Epithelial cell of proximal tubule (primary cell): ENCODE results near the gene EPAS1. TPM values are rescaled to one million over a fixed set of nuclear protein-coding genes. Genes with fewer than 3 reads are reported as not detected.

ENCODE experiments used
- DNase-seq: peaks from one replicate; pipeline ENCODE4 v3.0.0-alpha.2; 2011; ENCODE audit warnings: low read depth
- H3K4me3 ChIP-seq: 2 replicates; pipeline ENCODE4 v1.5.1; 2011; ENCODE audit warnings: low read depth, mild to moderate bottlenecking, low read length
- CTCF ChIP-seq: conservative IDR thresholded peaks from 2 replicates; pipeline ENCODE4 v1.5.1; 2012; ENCODE audit warnings: low read depth, mild to moderate bottlenecking, low read length
- total RNA-seq: library from RNA; depleted of rRNA; stranded (reverse); fragments of >200 nt; gene quantifications from 2 replicates; pipeline ENCODE4 v1.2.3, GENCODE V29; 2015

The EPAS1 gene
- total RNA-seq, 1 donor from 2014 or later, result 33.8 TPM

GRCh38 chr2:46257980-46258379, 39.2 kb upstream of the EPAS1 start:
- DNase-seq, result no peak
- no peak for TF ChIP-seq CTCF
- no peak overlapping the region for H3K4me3 ChIP-seq

GRCh38 chr2:46258937-46259776, 38.0 kb upstream of the EPAS1 start:
- DNase-seq, result no peak
- no peak overlapping the region for H3K4me3 ChIP-seq
- no peak for TF ChIP-seq CTCF

GRCh38 chr2:46259777-46260168, 37.4 kb upstream of the EPAS1 start:
- no peak for TF ChIP-seq CTCF
- no peak overlapping the region for H3K4me3 ChIP-seq
- DNase-seq, result no peak

- H3K4me3 ChIP-seq, result no peak overlapping the region
- DNase-seq, result no peak
- no peak for TF ChIP-seq CTCF
Measured at GRCh38 chr2:46260305-46260704, 36.9 kb upstream of the EPAS1 start.

GRCh38 chr2:46262248-46262938, 34.8 kb upstream of the EPAS1 start:
- DNase-seq, result no peak
- TF ChIP-seq CTCF, result no peak
- no peak overlapping the region for H3K4me3 ChIP-seq

- no peak for TF ChIP-seq CTCF
- no peak overlapping the region for H3K4me3 ChIP-seq
- DNase-seq, result no peak
Measured at GRCh38 chr2:46263347-46263746, 33.9 kb upstream of the EPAS1 start.

GRCh38 chr2:46264447-46264846, 32.8 kb upstream of the EPAS1 start:
- no peak for DNase-seq
- no peak for TF ChIP-seq CTCF
- no peak overlapping the region for H3K4me3 ChIP-seq
